Chondrocyte (in vitro differentiated cells): ENCODE measurements around the gene CHAF1B. TPM values are rescaled to one million over a fixed set of nuclear protein-coding genes. Genes with fewer than 3 reads are reported as not detected.

Experiments used
- DNase-seq: peaks from one replicate; pipeline ENCODE4 v3.0.0; 2021; ENCODE audit warnings: mixed read lengths, low spot score
- H3K27ac Mint-ChIP-seq: one replicate; pipeline ENCODE4 v1.8.0; 2021; ENCODE audit warnings: mild to moderate bottlenecking, moderate library complexity, mixed read lengths; ENCODE audit not compliant: unreplicated experiment
- H3K27me3 Mint-ChIP-seq: 2 replicates; pipeline ENCODE4 v1.8.0; 2021; ENCODE audit warnings: low read depth, mixed read lengths
- H3K36me3 Mint-ChIP-seq: 2 replicates; pipeline ENCODE4 v1.8.0; 2021; ENCODE audit warnings: low read depth, mixed read lengths
- H3K4me1 Mint-ChIP-seq: 2 replicates; pipeline ENCODE4 v1.8.0; 2021; ENCODE audit warnings: low read depth, mild to moderate bottlenecking, mixed read lengths
- H3K4me3 Mint-ChIP-seq: one replicate; pipeline ENCODE4 v1.8.0; 2021; ENCODE audit warnings: mild to moderate bottlenecking, moderate library complexity, mixed read lengths; ENCODE audit not compliant: unreplicated experiment
- H3K9me3 Mint-ChIP-seq: 2 replicates; pipeline ENCODE4 v1.8.0; 2021; ENCODE audit warnings: low read depth, mixed read lengths
- total RNA-seq: library from RNA; stranded (reverse); gene quantifications from 3 replicates; pipeline ENCODE4 v1.2.1, GENCODE V29; 2021
- TF ChIP-seq, protein P1 (sequence below): fragments of 200-600 bp; sonication (generic); IDR thresholded peaks from 2 replicates; pipeline ENCODE4 v1.5.0; 2021; ENCODE audit warnings: antibody characterized with exemption, mild to moderate bottlenecking, moderate library complexity

Gene CHAF1B
- total RNA-seq, 1 donor from 2014 or later: 2.6 TPM

GRCh38 chr21:36466061-36466511, 80.9 kb downstream of the CHAF1B start:
- TF ChIP-seq, protein P1, sequence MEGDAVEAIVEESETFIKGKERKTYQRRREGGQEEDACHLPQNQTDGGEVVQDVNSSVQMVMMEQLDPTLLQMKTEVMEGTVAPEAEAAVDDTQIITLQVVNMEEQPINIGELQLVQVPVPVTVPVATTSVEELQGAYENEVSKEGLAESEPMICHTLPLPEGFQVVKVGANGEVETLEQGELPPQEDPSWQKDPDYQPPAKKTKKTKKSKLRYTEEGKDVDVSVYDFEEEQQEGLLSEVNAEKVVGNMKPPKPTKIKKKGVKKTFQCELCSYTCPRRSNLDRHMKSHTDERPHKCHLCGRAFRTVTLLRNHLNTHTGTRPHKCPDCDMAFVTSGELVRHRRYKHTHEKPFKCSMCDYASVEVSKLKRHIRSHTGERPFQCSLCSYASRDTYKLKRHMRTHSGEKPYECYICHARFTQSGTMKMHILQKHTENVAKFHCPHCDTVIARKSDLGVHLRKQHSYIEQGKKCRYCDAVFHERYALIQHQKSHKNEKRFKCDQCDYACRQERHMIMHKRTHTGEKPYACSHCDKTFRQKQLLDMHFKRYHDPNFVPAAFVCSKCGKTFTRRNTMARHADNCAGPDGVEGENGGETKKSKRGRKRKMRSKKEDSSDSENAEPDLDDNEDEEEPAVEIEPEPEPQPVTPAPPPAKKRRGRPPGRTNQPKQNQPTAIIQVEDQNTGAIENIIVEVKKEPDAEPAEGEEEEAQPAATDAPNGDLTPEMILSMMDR: no peak
- Mint-ChIP-seq H3K4me3 (no peak overlapping the region), H3K36me3 (peaks cover 2% of the 10 kb centered on the region), H3K9me3 (peaks cover 2% of the 10 kb centered on the region), H3K27me3 (no peaks in the 10 kb centered on the region), H3K4me1 (peaks cover 43% of the 10 kb centered on the region), H3K27ac (no peak overlapping the region)
- no peak for DNase-seq

Other genes starting within 250 kb of the CHAF1B start
- 17.1 to 23.1 TPM (median 17.8 TPM) in 3 replicates for gene DOP1B, start 228.6 kb upstream of the CHAF1B start, total RNA-seq
- gene MORC3, start 65.2 kb upstream of the CHAF1B start, total RNA-seq: 21.0 to 24.4 TPM (median 23.1 TPM) in 3 replicates
- gene CLDN14, start 94.7 kb downstream of the CHAF1B start, total RNA-seq: not detected in 3 replicates